ENCODE measurements around the gene CFAP119. TPM values are rescaled to one million over a fixed set of nuclear protein-coding genes. Genes with fewer than 3 reads are reported as not detected.

The CFAP119 gene
- total and polyA plus RNA-seq, 2 donors (not counting 3 experiments of a cell fraction or from before 2014, with no cell fraction given) = 6.5 to 9.5 TPM

- ChIA-PET POLR2A (no interaction called here), CTCF (interaction anchor here (1.0 to 1.1 kb wide), 3 partner anchors 36 to 167 kb away, joined by 3 to 6 read pairs (median 4); no protein-coding TSS in a partner anchor)
- intact Hi-C loops (cut with micrococcal nuclease) (no loop called here), dilution Hi-C loops (cut with MboI; ENCODE audit: extremely low pct_ligation_motif_present, low sequenced_read_pairs) (no loop called here)
- Histone ChIP-seq H3K36me3 (ENCODE audit: control insufficient read depth in 2 of 2, extremely low read depth in 1 of 2, insufficient read depth in 2 of 2, low read length in 2 of 2) (peaks cover 5 to 30% of the 10 kb centered on the region in 2 experiments), H3K9me1 (replicated peaks; ENCODE audit: control insufficient read depth, extremely low read depth, insufficient read depth, low read length) (no peaks in the 10 kb centered on the region), H3K9me3 (replicated peaks; ENCODE audit: control insufficient read depth, insufficient read depth, low read length) (no peaks in the 10 kb centered on the region), H3K79me2 (ENCODE audit: control insufficient read depth, insufficient read depth, low read length) (no peaks in the 10 kb centered on the region), H3K27me3 (ENCODE audit: control insufficient read depth in 2 of 2, insufficient read depth in 2 of 2, low read length in 2 of 2) (no peaks in the 10 kb centered on the region), H4K20me1 (replicated peaks; ENCODE audit: control insufficient read depth, extremely low read depth, insufficient read depth, low read length) (no peaks in the 10 kb centered on the region), H3K4me2 (ENCODE audit: insufficient read depth, low read length) (peak overlapping the region; percentile 69), H3K4me1 (ENCODE audit: control insufficient read depth, extremely low read depth, insufficient read depth, low read length) (peaks cover 8% of the 10 kb centered on the region), H3K4me3 (replicated peaks in 1 of 3; ENCODE audit: insufficient read depth in 1 of 3, low read depth in 1 of 3, low read length in 3 of 3) (peak overlapping the region in 1 of 3 experiments; percentile 56), H2AFZ (ENCODE audit: low read depth, low read length) (no peak overlapping the region), H3K9ac (replicated peaks; ENCODE audit: extremely low read depth, insufficient read depth, low read length) (no peak overlapping the region), H3K27ac (ENCODE audit: insufficient read depth, low read depth, low read length) (no peak overlapping the region)
- FAIRE-seq = no peak
- no peak for TF ChIP-seq EZH2 (IDR thresholded peaks at IDR 0.05; ENCODE audit: borderline replicate concordance, low read depth, low read length, severe bottlenecking)
- TF ChIP-seq MAX (IDR thresholded peaks at IDR 0.05; ENCODE audit: insufficient read depth, insufficient read length) = no peak
- no peak for TF ChIP-seq GATA2 (IDR thresholded peaks at IDR 0.05; ENCODE audit: insufficient read depth, insufficient read length, low read depth, low read length)
- TF ChIP-seq, protein P1, sequence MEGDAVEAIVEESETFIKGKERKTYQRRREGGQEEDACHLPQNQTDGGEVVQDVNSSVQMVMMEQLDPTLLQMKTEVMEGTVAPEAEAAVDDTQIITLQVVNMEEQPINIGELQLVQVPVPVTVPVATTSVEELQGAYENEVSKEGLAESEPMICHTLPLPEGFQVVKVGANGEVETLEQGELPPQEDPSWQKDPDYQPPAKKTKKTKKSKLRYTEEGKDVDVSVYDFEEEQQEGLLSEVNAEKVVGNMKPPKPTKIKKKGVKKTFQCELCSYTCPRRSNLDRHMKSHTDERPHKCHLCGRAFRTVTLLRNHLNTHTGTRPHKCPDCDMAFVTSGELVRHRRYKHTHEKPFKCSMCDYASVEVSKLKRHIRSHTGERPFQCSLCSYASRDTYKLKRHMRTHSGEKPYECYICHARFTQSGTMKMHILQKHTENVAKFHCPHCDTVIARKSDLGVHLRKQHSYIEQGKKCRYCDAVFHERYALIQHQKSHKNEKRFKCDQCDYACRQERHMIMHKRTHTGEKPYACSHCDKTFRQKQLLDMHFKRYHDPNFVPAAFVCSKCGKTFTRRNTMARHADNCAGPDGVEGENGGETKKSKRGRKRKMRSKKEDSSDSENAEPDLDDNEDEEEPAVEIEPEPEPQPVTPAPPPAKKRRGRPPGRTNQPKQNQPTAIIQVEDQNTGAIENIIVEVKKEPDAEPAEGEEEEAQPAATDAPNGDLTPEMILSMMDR (IDR thresholded peaks at IDR 0.05; ENCODE audit: extremely low read depth in 1 of 2, insufficient read depth in 1 of 2, low read depth in 1 of 2, low read length in 2 of 2) = no peak
- no peak for TF ChIP-seq POLR2A (IDR thresholded peaks at IDR 0.05; ENCODE audit: low read depth, low read length)
- no peak for TF ChIP-seq FOS (IDR thresholded peaks at IDR 0.05; ENCODE audit: borderline replicate concordance, insufficient read depth, low read length)
- no peak for TF ChIP-seq POLR2AphosphoS5 (IDR thresholded peaks at IDR 0.05; ENCODE audit: insufficient read depth, low read depth, low read length)
- no peak for TF ChIP-seq JUN (IDR thresholded peaks at IDR 0.05; ENCODE audit: borderline replicate concordance, insufficient read depth, insufficient read length, low read depth)
- BruUV-seq (replicated peaks) = TSS peak; percentile 52
- no peak for DNase-seq (ENCODE audit: low read depth, low spot score)
These were observed 12.7 kb upstream of the CFAP119 start for GRCh38 chr16:30774367-30775130.

Data from endothelial cell of umbilical vein (primary cell).